Keratinocyte (primary cell): ENCODE results near the gene AP2A2. TPM values are rescaled to one million over a fixed set of nuclear protein-coding genes. Genes with fewer than 3 reads are reported as not detected.

Experiments
- DNase-seq: peaks from one replicate; pipeline ENCODE4 v3.0.0-alpha.2; 2011; ENCODE audit warnings: low read depth, missing footprints, low spot score
- FAIRE-seq: peaks from 2 replicates; lab custom pipeline; 2011; peaks lifted over from hg19 to GRCh38; lab: Jason Lieb, UNC
- H2AFZ ChIP-seq: 2 replicates; pipeline ENCODE4 v1.6.0; 2012; ENCODE audit warnings: low read length, control low read depth, inconsistent platforms; ENCODE audit not compliant: control insufficient read depth
- H3K27ac ChIP-seq: 2 replicates; pipeline ENCODE4 v1.5.1; 2011; ENCODE audit warnings: low read length; ENCODE audit not compliant: control insufficient read depth, insufficient read depth
- H3K27me3 ChIP-seq: 3 replicates; pipeline ENCODE4 v1.6.0; 2011; ENCODE audit warnings: low read length; ENCODE audit not compliant: control insufficient read depth, insufficient read depth; ENCODE audit errors: extremely low read depth
- H3K36me3 ChIP-seq, 2 experiments: 2 replicates in 1 of 2; 3 replicates in 1 of 2; pipeline ENCODE4 v1.5.1; 2011; ENCODE audit warnings: low read length in 2 of 2, mild to moderate bottlenecking in 1 of 2; ENCODE audit not compliant: control insufficient read depth in 2 of 2, insufficient read depth in 2 of 2; ENCODE audit errors: extremely low read depth in 1 of 2
- H3K4me1 ChIP-seq: 3 replicates; pipeline ENCODE4 v1.5.1; 2011; ENCODE audit warnings: low read length; ENCODE audit not compliant: control insufficient read depth, insufficient read depth; ENCODE audit errors: extremely low read depth
- H3K4me2 ChIP-seq: 3 replicates; pipeline ENCODE4 v1.6.0; 2011; ENCODE audit warnings: low read depth, low read length; ENCODE audit not compliant: control insufficient read depth, insufficient read depth; ENCODE audit errors: extremely low read depth
- H3K4me3 ChIP-seq, 3 experiments: fragments of 200-600 bp in 1 of 3; sonication (generic) in 1 of 3; 2 replicates in 2 of 3; 3 replicates in 1 of 3; pipeline ENCODE4 v1.5.1; 2011 to 2016; ENCODE audit warnings: low read length in 3 of 3, mild to moderate bottlenecking in 3 of 3, control low read depth in 2 of 3, inconsistent platforms in 1 of 3, low read depth in 1 of 3, mixed read lengths in 1 of 3, mixed run types in 1 of 3, moderate library complexity in 1 of 3; ENCODE audit not compliant: control insufficient read depth in 2 of 3, insufficient read depth in 2 of 3; ENCODE audit errors: extremely low read depth in 1 of 3
- H3K79me2 ChIP-seq: 2 replicates; pipeline ENCODE4 v1.6.0; 2012; ENCODE audit warnings: low read length; ENCODE audit not compliant: control insufficient read depth, insufficient read depth
- H3K9ac ChIP-seq: 3 replicates; pipeline ENCODE4 v1.6.0; 2011; ENCODE audit warnings: low read length; ENCODE audit not compliant: control insufficient read depth, insufficient read depth; ENCODE audit errors: extremely low read depth
- H3K9me1 ChIP-seq: 3 replicates; pipeline ENCODE4 v1.6.0; 2011; ENCODE audit warnings: low read length; ENCODE audit not compliant: control insufficient read depth, insufficient read depth; ENCODE audit errors: extremely low read depth
- H3K9me3 ChIP-seq: 2 replicates; pipeline ENCODE4 v1.5.1; 2012; ENCODE audit warnings: low read depth, low read length; ENCODE audit not compliant: control insufficient read depth
- H4K20me1 ChIP-seq: 3 replicates; pipeline ENCODE4 v1.6.0; 2011; ENCODE audit warnings: low read length; ENCODE audit not compliant: control insufficient read depth, insufficient read depth; ENCODE audit errors: extremely low read depth
- EZH2 ChIP-seq: IDR thresholded peaks from one replicate; pipeline ENCODE4 v1.6.1; 2012; ENCODE audit warnings: inconsistent platforms, mild to moderate bottlenecking, low read length, moderate library complexity
- dilution Hi-C: fragments of 300-500 bp; cut with MboI; formaldehyde crosslinking; loops from one replicate; pipeline ENCODE4 v1.7.0; 2020; ENCODE audit warnings: low sequenced_read_pairs; ENCODE audit not compliant: extremely low pct_ligation_motif_present
- polyA plus RNA-seq, 5 experiments: library from polyadenylated mRNA; depleted of rRNA in 3 of 5; stranded (reverse) in 3 of 5; stranded (forward) in 1 of 5; unstranded in 1 of 5; fragments of >200 nt; gene quantifications; 1 replicate in 1 of 5; 2 replicates in 3 of 5; 3 replicates in 1 of 5; pipeline versions ENCODE4 v1.2.1 to v1.2.3, GENCODE V29; 2011 to 2012; ENCODE audit warnings: missing spikeins in 2 of 5, low read depth in 1 of 5, low replicate concordance in 1 of 5
- TF ChIP-seq, protein P1 (sequence below), 3 experiments: IDR thresholded peaks in 1 of 3; conservative IDR thresholded peaks in 1 of 3; optimal IDR thresholded peaks in 1 of 3; 2 replicates in 2 of 3; 3 replicates in 1 of 3; pipeline versions ENCODE3 to v1.5.1; 2011; ENCODE audit warnings: low read length in 3 of 3, mild to moderate bottlenecking in 3 of 3, moderate library complexity in 2 of 3, control low read depth in 1 of 3, inconsistent platforms in 1 of 3; ENCODE audit not compliant: insufficient read depth in 2 of 3; ENCODE audit errors: extremely low read depth in 1 of 3

The AP2A2 gene
- polyA plus RNA-seq, 1 donor (not counting 4 experiments of a cell fraction or from before 2014, with no cell fraction given) = 47.8 TPM

DNA sequence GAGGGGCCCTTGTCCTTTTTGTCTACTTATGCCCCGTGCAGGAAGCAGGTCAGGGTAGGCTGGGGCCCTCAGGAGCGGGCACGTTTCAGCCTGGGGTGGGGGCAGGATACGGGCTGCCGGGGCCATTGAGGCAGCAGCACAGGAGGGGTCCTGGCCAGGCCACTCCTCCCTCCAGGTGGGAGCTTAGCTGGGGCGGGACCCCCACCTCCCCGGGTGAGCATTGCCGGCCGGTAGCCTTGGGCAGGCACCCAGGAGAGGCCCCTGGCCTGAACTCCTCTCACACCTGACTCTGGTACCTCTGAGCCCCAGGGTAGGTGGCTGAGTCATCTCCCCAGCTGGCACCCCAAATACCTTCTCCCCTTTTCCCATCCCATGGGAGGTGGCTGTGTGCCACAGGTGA, 115.8 kb downstream of the AP2A2 start:
- no peak overlapping the region for H3K9ac ChIP-seq
- peaks cover 16% of the 10 kb centered on the region for H3K27me3 ChIP-seq
- FAIRE-seq = no peak
- no peaks in the 10 kb centered on the region for H3K79me2 ChIP-seq
- H3K27ac ChIP-seq = no peak overlapping the region
- no peaks in the 10 kb centered on the region for H3K9me1 ChIP-seq
- TF ChIP-seq, protein P1, sequence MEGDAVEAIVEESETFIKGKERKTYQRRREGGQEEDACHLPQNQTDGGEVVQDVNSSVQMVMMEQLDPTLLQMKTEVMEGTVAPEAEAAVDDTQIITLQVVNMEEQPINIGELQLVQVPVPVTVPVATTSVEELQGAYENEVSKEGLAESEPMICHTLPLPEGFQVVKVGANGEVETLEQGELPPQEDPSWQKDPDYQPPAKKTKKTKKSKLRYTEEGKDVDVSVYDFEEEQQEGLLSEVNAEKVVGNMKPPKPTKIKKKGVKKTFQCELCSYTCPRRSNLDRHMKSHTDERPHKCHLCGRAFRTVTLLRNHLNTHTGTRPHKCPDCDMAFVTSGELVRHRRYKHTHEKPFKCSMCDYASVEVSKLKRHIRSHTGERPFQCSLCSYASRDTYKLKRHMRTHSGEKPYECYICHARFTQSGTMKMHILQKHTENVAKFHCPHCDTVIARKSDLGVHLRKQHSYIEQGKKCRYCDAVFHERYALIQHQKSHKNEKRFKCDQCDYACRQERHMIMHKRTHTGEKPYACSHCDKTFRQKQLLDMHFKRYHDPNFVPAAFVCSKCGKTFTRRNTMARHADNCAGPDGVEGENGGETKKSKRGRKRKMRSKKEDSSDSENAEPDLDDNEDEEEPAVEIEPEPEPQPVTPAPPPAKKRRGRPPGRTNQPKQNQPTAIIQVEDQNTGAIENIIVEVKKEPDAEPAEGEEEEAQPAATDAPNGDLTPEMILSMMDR (optimal IDR thresholded peaks at IDR 0.05 in 1 of 3, IDR thresholded peaks at IDR 0.05 in 1 of 3, conservative IDR thresholded peaks at IDR 0.05 in 1 of 3; ENCODE audit: extremely low read depth in 1 of 3, insufficient read depth in 2 of 3, low read length in 3 of 3) = no peak
- no peak for TF ChIP-seq EZH2
- no peaks in the 10 kb centered on the region for H3K9me3 ChIP-seq
- no peaks in the 10 kb centered on the region for H4K20me1 ChIP-seq
- H3K4me3 ChIP-seq = no peak overlapping the region
- H3K4me1 ChIP-seq = no peaks in the 10 kb centered on the region
- no peak overlapping the region for H3K4me2 ChIP-seq
- H3K36me3 ChIP-seq = no peaks in the 10 kb centered on the region
- DNase-seq = no peak
- dilution Hi-C loops = no loop called here
- H2AFZ ChIP-seq = no peak overlapping the region

DNA sequence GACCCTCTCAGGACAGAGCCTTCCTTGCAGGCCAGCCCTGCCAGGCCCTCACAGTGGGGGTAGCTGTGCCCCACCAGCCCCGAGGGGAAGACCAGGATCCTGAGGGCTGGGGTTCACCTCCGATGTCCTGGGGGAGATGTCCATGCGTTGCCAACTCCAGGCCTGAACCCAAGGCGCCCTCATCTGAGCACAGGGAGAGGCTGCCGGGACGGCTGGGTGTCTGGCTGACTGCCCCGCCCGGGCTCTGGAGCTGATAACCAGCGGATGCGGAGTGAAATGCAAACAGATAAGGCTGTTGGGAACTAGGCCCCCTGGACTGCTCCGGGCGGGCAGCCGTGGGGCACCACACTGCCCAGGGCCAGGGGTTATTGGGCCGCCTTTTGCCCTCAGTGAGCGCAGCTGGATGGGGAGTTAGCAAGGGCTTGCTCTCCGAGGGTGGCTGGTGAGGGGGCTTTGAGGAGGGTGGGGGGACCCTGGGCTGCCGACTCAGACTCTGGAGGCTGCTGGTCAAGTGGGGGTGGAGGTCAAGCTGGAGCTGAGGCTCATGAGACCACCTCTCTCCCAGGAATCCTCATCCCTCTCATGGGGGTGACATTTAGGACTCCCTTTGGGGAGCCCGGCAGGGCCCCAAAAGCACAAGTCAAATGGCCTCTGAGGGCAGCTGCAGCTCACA, 116.4 kb downstream of the AP2A2 start:
- no peaks in the 10 kb centered on the region for H3K36me3 ChIP-seq
- H3K27me3 ChIP-seq = peaks cover 10% of the 10 kb centered on the region
- no peak overlapping the region for H3K4me3 ChIP-seq
- H3K79me2 ChIP-seq = no peaks in the 10 kb centered on the region
- FAIRE-seq (no peak), DNase-seq (no peak)
- H4K20me1 ChIP-seq = no peaks in the 10 kb centered on the region
- no peak overlapping the region for H2AFZ ChIP-seq
- no peak overlapping the region for H3K9ac ChIP-seq
- dilution Hi-C loops = no loop called here
- H3K9me1 ChIP-seq = no peaks in the 10 kb centered on the region
- no peak overlapping the region for H3K27ac ChIP-seq
- TF ChIP-seq, protein P1 (optimal IDR thresholded peaks at IDR 0.05 in 1 of 3, IDR thresholded peaks at IDR 0.05 in 1 of 3, conservative IDR thresholded peaks at IDR 0.05 in 1 of 3; ENCODE audit: extremely low read depth in 1 of 3, insufficient read depth in 2 of 3, low read length in 3 of 3) = peak in 1 of 3 experiments; percentile 28
- TF ChIP-seq EZH2 = no peak
- no peaks in the 10 kb centered on the region for H3K9me3 ChIP-seq
- no peak overlapping the region for H3K4me2 ChIP-seq
- H3K4me1 ChIP-seq = no peaks in the 10 kb centered on the region
